ENCODE data around the gene ADARB2.

Gene ADARB2

DNA sequence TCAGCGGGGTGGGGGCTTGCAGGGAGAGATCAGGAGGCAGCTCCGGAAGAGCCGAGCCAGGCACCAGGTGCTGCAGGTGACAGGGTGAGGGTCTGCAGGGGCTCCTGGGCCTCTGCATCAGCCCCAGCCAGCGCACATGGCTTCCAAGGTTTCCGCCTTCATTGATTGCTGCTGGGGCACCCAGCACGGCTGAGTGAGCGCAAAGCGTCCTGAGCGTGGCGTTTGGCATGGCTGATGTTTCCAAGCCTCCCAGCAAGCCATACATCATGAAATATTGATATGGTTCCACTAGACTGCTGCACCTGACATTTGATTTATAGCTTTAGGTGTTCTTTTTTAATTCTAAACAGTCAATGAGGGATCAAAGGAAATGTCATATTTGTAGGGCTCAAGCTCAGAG, 422.1 kb downstream of the ADARB2 start:
- TF ChIP-seq, protein P1, sequence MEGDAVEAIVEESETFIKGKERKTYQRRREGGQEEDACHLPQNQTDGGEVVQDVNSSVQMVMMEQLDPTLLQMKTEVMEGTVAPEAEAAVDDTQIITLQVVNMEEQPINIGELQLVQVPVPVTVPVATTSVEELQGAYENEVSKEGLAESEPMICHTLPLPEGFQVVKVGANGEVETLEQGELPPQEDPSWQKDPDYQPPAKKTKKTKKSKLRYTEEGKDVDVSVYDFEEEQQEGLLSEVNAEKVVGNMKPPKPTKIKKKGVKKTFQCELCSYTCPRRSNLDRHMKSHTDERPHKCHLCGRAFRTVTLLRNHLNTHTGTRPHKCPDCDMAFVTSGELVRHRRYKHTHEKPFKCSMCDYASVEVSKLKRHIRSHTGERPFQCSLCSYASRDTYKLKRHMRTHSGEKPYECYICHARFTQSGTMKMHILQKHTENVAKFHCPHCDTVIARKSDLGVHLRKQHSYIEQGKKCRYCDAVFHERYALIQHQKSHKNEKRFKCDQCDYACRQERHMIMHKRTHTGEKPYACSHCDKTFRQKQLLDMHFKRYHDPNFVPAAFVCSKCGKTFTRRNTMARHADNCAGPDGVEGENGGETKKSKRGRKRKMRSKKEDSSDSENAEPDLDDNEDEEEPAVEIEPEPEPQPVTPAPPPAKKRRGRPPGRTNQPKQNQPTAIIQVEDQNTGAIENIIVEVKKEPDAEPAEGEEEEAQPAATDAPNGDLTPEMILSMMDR (conservative IDR thresholded peaks at IDR 0.05; ENCODE audit: low read depth, low read length) = no peak

DNA sequence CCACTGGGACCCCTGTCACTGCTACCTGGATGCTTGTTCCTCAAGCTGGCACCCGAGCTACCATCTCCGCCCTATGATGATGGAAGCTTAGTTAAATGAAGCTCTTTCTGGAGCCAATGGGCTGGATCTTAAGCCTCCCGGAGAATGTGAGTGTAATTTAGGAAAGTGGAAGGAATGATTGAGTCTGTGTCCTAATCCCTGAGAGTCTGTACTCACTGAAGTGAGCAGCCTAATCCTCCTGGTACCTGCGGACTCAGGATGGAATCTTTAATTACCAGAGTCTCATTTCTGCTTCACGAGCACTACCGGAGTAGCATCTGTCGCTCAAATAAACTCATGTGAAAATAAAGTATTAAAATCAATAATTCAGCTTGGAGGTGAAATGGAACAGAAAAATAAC, 425.6 kb downstream of the ADARB2 start:
- Histone ChIP-seq H2AFZ (ENCODE audit: low read depth) (no peak overlapping the region), H3K4me3 (IDR thresholded peaks at IDR 0.05; ENCODE audit: insufficient read depth, low read depth, low read length) (no peak overlapping the region), H4K20me1 (ENCODE audit: insufficient read depth) (no peaks in the 10 kb centered on the region), H3K27me3 (ENCODE audit: insufficient read depth, low read depth) (no peaks in the 10 kb centered on the region), H3K9ac (no peak overlapping the region), H3K36me3 (ENCODE audit: insufficient read depth) (no peaks in the 10 kb centered on the region), H3K4me2 (no peak overlapping the region), H3K79me2 (ENCODE audit: insufficient read depth, low read depth) (no peaks in the 10 kb centered on the region), H3K4me1 (ENCODE audit: low read depth, poor library complexity, severe bottlenecking) (no peaks in the 10 kb centered on the region), H3K27ac (no peak overlapping the region)
- TF ChIP-seq, protein P1 (conservative IDR thresholded peaks at IDR 0.05; ENCODE audit: low read depth, low read length) = no peak

More for the DNA sequence above, 422.1 kb downstream of the ADARB2 start:
- Histone ChIP-seq H4K20me1 (ENCODE audit: insufficient read depth) (no peaks in the 10 kb centered on the region), H3K4me3 (IDR thresholded peaks at IDR 0.05; ENCODE audit: insufficient read depth, low read depth, low read length) (no peak overlapping the region), H3K36me3 (ENCODE audit: insufficient read depth) (no peaks in the 10 kb centered on the region), H3K4me2 (no peak overlapping the region), H3K27ac (no peak overlapping the region), H3K27me3 (ENCODE audit: insufficient read depth, low read depth) (no peaks in the 10 kb centered on the region), H3K9ac (no peak overlapping the region), H2AFZ (ENCODE audit: low read depth) (no peak overlapping the region), H3K4me1 (ENCODE audit: low read depth, poor library complexity, severe bottlenecking) (no peaks in the 10 kb centered on the region), H3K79me2 (ENCODE audit: insufficient read depth, low read depth) (no peaks in the 10 kb centered on the region)

DNA sequence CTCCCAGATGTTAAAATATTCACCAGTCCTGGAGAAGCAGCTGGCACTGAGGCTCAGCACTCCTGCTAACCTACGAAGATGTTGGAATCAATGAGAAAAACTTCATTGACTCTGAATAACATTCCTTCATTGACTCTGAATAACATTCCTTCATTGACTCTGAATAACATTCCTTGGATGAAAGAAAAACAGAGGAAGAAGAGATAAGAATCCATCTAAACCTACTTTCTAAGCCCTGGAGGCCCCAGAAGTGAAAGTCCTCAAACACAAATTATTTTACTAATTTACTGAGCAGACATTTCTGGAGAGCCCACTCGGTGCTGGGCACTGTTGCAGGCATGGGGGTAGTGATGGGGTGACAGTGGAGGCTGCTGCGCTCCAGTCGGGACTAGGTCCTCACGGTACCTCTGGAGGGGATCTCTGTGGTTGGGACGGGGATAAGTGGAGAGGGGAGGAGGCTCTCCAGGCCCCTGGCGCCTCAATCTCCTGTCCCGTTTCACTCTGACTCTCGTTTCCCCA, 427.0 kb downstream of the ADARB2 start:
- Histone ChIP-seq H2AFZ (ENCODE audit: low read depth) (no peak overlapping the region), H3K27ac (no peak overlapping the region), H3K4me2 (no peak overlapping the region), H3K79me2 (ENCODE audit: insufficient read depth, low read depth) (no peaks in the 10 kb centered on the region), H3K4me1 (ENCODE audit: low read depth, poor library complexity, severe bottlenecking) (no peaks in the 10 kb centered on the region), H3K27me3 (ENCODE audit: insufficient read depth, low read depth) (no peaks in the 10 kb centered on the region), H3K4me3 (IDR thresholded peaks at IDR 0.05; ENCODE audit: insufficient read depth, low read depth, low read length) (no peak overlapping the region), H4K20me1 (ENCODE audit: insufficient read depth) (no peaks in the 10 kb centered on the region), H3K36me3 (ENCODE audit: insufficient read depth) (no peaks in the 10 kb centered on the region), H3K9ac (no peak overlapping the region)
- TF ChIP-seq, protein P1 (conservative IDR thresholded peaks at IDR 0.05; ENCODE audit: low read depth, low read length) = no peak

DNA sequence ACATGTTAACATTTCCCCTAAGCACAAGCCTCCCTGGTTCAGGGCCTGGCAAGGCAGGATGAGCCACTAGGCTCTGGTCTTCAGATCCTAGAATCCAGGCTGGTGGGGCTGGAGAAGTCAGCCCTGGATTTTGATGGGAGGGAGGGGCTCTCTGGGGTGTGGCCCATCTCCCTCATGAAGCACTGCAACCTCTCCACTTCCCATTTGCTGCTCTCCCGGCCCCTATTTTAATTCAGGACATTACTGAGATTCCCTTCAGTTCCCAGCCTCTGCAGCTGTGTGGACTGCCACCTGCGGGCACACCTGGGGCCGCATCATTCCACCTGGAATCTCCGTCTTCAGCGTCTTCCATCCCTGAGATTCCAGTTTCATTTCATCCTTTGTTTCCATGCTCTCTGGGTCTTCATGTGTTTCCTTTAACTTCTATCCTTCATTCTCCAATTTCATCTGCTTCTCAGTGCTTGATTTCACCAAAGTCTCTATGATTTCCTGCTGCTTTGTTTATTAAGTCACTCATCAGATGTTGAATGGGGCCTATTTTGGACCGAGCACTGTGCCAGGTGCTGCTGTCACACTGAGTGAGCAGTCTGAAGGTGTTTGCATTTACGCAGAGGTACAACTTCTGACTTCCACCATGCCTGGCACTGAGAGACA, 427.6 kb downstream of the ADARB2 start:
- Histone ChIP-seq H3K79me2 (ENCODE audit: insufficient read depth, low read depth) (no peaks in the 10 kb centered on the region), H3K36me3 (ENCODE audit: insufficient read depth) (no peaks in the 10 kb centered on the region), H2AFZ (ENCODE audit: low read depth) (no peak overlapping the region), H3K4me1 (ENCODE audit: low read depth, poor library complexity, severe bottlenecking) (no peaks in the 10 kb centered on the region), H3K27ac (no peak overlapping the region), H3K27me3 (ENCODE audit: insufficient read depth, low read depth) (no peaks in the 10 kb centered on the region), H3K4me2 (no peak overlapping the region), H3K4me3 (IDR thresholded peaks at IDR 0.05; ENCODE audit: insufficient read depth, low read depth, low read length) (no peak overlapping the region), H4K20me1 (ENCODE audit: insufficient read depth) (no peaks in the 10 kb centered on the region), H3K9ac (no peak overlapping the region)
- TF ChIP-seq, protein P1 (conservative IDR thresholded peaks at IDR 0.05; ENCODE audit: low read depth, low read length) = no peak
